ENCODE results near the gene TBC1D9B. TPM values are rescaled to one million over a fixed set of nuclear protein-coding genes. Genes with fewer than 3 reads are reported as not detected.

Gene TBC1D9B
- total and polyA plus RNA-seq, 4 donors, result 32.1 to 120 (median 75.1) TPM

- ATAC-seq (ENCODE audit: low FRiP score) (no peak), DNase-seq (no peak)
- no peaks in the 10 kb centered on the region for H3K4me1 ChIP-seq (ENCODE audit: control insufficient read depth in 1 of 2, insufficient read depth in 2 of 2, low read length in 2 of 2)
- H3K27ac ChIP-seq (ENCODE audit: low read depth in 1 of 2, low read length in 2 of 2), result no peak overlapping the region
- H3K4me3 ChIP-seq (ENCODE audit: low read length in 2 of 2), result no peak overlapping the region
- H3K27me3 ChIP-seq (ENCODE audit: control insufficient read depth in 1 of 2, insufficient read depth in 2 of 2, low read length in 1 of 2), result no peaks in the 10 kb centered on the region
- 98 to 100% methylated on average over 3 of the region's 3 CpGs for WGBS, 2 donors
- no peaks in the 10 kb centered on the region for H3K9me3 ChIP-seq (ENCODE audit: control insufficient read depth, low read length)
- intact Hi-C loops (cut with DNase I), result no loop called here
- H3K36me3 ChIP-seq (ENCODE audit: control insufficient read depth in 1 of 2, insufficient read depth in 2 of 2, low read length in 1 of 2), result peaks cover 0 to 6% of the 10 kb centered on the region in 2 donors
Observed at GRCh38 chr5:179883163-179883562, 24.5 kb downstream of the TBC1D9B start.

DNA sequence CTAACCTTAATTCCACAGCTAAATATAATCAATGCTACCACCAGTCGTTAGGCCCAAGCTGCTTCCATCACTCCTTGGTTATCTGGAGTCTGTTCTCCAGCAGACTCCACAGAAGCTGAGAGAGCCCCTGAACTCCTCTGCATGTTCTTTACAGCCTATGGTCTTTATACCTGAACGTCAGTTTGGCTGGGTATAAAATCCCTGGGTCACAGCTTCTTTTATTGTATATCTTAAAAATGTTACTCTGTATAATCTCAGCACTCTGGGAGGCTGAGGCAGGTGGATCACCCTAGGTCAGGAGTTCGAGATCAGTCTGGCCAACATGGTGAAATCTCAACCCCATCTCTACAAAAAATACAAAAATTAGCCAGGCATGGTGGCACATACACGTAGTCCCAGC lies 25.4 kb downstream of the TBC1D9B start:
- no peaks in the 10 kb centered on the region for H3K4me1 ChIP-seq (ENCODE audit: control insufficient read depth in 1 of 2, insufficient read depth in 2 of 2, low read length in 2 of 2)
- intact Hi-C loops (cut with DNase I), result no loop called here
- 90 to 98% methylated on average over 4 of the region's 4 CpGs for WGBS, 2 donors
- DNase-seq (peak in 1 of 2 donors; percentile 1), ATAC-seq (ENCODE audit: low FRiP score) (no peak)
- no peak overlapping the region for H3K27ac ChIP-seq (ENCODE audit: low read depth in 1 of 2, low read length in 2 of 2)
- peaks cover 0 to 4% of the 10 kb centered on the region in 2 donors for H3K36me3 ChIP-seq (ENCODE audit: control insufficient read depth in 1 of 2, insufficient read depth in 2 of 2, low read length in 1 of 2)
- no peak overlapping the region for H3K4me3 ChIP-seq (ENCODE audit: low read length in 2 of 2)
- no peaks in the 10 kb centered on the region for H3K9me3 ChIP-seq (ENCODE audit: control insufficient read depth, low read length)
- H3K27me3 ChIP-seq (ENCODE audit: control insufficient read depth in 1 of 2, insufficient read depth in 2 of 2, low read length in 1 of 2), result no peaks in the 10 kb centered on the region

DNA sequence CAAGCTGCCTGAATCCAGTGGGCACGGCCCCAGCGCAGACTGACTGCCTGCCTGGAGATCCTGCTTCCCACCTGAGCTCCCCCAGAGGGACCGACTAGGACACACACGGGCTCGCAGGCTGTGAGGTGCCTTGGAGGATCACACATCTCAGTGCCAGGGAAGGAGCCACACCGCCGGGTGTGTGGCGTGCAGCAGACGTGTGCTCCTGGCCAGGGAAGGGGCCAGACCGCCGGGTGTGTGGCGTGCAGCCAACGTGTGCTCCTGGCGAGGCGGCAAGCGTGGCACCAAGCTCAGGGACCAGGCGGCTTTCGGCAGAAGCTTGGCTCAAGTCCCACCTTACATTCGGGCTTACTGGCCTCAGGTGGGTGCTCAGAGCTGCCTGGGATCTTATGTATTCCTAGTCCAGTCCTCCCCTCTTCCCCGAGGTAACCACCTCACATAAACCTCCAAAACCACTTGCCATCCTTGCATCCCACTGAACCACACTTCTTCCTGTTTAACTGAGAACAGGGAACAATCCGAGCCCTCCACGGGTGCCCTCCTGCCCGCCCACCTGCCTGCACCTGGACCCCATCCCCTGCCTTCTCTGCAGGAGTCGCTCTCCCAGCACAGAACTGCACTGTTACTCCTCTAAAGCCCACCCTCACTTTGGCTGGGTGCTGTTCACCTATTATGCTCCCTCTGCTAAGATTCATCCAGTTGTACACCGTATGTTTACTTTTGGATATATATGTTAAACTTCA lies 26.7 kb downstream of the TBC1D9B start:
- Histone ChIP-seq H3K4me1 (ENCODE audit: control insufficient read depth in 1 of 2, insufficient read depth in 2 of 2, low read length in 2 of 2) (no peaks in the 10 kb centered on the region), H3K9me3 (ENCODE audit: control insufficient read depth, low read length) (no peaks in the 10 kb centered on the region), H3K36me3 (ENCODE audit: control insufficient read depth in 1 of 2, insufficient read depth in 2 of 2, low read length in 1 of 2) (peaks cover 0 to 4% of the 10 kb centered on the region in 2 donors), H3K4me3 (ENCODE audit: low read length in 2 of 2) (no peak overlapping the region), H3K27me3 (ENCODE audit: control insufficient read depth in 1 of 2, insufficient read depth in 2 of 2, low read length in 1 of 2) (no peaks in the 10 kb centered on the region), H3K27ac (ENCODE audit: low read depth in 1 of 2, low read length in 2 of 2) (no peak overlapping the region)
- 85 to 86% methylated on average over 25 of the region's 25 CpGs for WGBS, 2 donors
- no peak for ATAC-seq (ENCODE audit: low FRiP score)
- DNase-seq, result peak in 1 of 2 donors; percentile 37
- intact Hi-C loops (cut with DNase I), result no loop called here

GRCh38 chr5:179880066-179880650 lies 27.5 kb downstream of the TBC1D9B start:
- Histone ChIP-seq H3K27ac (ENCODE audit: low read depth in 1 of 2, low read length in 2 of 2) (no peak overlapping the region), H3K36me3 (ENCODE audit: control insufficient read depth in 1 of 2, insufficient read depth in 2 of 2, low read length in 1 of 2) (peaks cover 0 to 4% of the 10 kb centered on the region in 2 donors), H3K27me3 (ENCODE audit: control insufficient read depth in 1 of 2, insufficient read depth in 2 of 2, low read length in 1 of 2) (no peaks in the 10 kb centered on the region), H3K9me3 (ENCODE audit: control insufficient read depth, low read length) (no peaks in the 10 kb centered on the region), H3K4me1 (ENCODE audit: control insufficient read depth in 1 of 2, insufficient read depth in 2 of 2, low read length in 2 of 2) (no peaks in the 10 kb centered on the region), H3K4me3 (ENCODE audit: low read length in 2 of 2) (no peak overlapping the region)
- intact Hi-C loops (cut with DNase I), result no loop called here
- no peak for DNase-seq
- 79 to 82% methylated on average over 12 of the region's 12 CpGs for WGBS, 2 donors
- no peak for ATAC-seq (ENCODE audit: low FRiP score)

DNA sequence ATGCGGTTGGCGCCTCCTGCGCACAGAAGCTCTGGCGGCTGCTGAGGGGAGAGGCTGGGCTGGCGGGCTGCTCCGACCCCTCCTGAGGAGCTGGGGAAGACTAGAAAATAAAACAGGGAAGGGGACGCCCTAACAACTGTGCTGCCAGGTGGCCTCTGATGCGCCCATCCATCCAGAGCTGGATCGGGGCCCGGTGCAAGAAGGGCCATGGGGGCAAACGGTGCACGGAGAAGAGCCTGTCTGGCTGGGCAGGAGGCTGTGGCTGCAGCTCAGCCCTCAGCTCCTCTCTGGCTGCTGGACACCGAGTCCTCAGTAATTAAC lies 28.0 kb downstream of the TBC1D9B start:
- no peak overlapping the region for H3K4me3 ChIP-seq (ENCODE audit: low read length in 2 of 2)
- WGBS, 2 donors, result 90 to 93% methylated on average over 13 of the region's 13 CpGs
- no peak overlapping the region for H3K27ac ChIP-seq (ENCODE audit: low read depth in 1 of 2, low read length in 2 of 2)
- H3K9me3 ChIP-seq (ENCODE audit: control insufficient read depth, low read length), result no peaks in the 10 kb centered on the region
- ATAC-seq (ENCODE audit: low FRiP score), result no peak
- peaks cover 0 to 3% of the 10 kb centered on the region in 2 donors for H3K36me3 ChIP-seq (ENCODE audit: control insufficient read depth in 1 of 2, insufficient read depth in 2 of 2, low read length in 1 of 2)
- no peaks in the 10 kb centered on the region for H3K4me1 ChIP-seq (ENCODE audit: control insufficient read depth in 1 of 2, insufficient read depth in 2 of 2, low read length in 2 of 2)
- H3K27me3 ChIP-seq (ENCODE audit: control insufficient read depth in 1 of 2, insufficient read depth in 2 of 2, low read length in 1 of 2), result no peaks in the 10 kb centered on the region
- intact Hi-C loops (cut with DNase I), result no loop called here
- DNase-seq, result no peak

GRCh38 chr5:179879003-179879689 lies 28.6 kb downstream of the TBC1D9B start:
- H3K36me3 ChIP-seq (ENCODE audit: control insufficient read depth in 1 of 2, insufficient read depth in 2 of 2, low read length in 1 of 2), result peaks cover 0 to 3% of the 10 kb centered on the region in 2 donors
- H3K9me3 ChIP-seq (ENCODE audit: control insufficient read depth, low read length), result no peaks in the 10 kb centered on the region
- no peak overlapping the region for H3K27ac ChIP-seq (ENCODE audit: low read depth in 1 of 2, low read length in 2 of 2)
- no peaks in the 10 kb centered on the region for H3K27me3 ChIP-seq (ENCODE audit: control insufficient read depth in 1 of 2, insufficient read depth in 2 of 2, low read length in 1 of 2)
- intact Hi-C loops (cut with DNase I), result no loop called here
- no peak for ATAC-seq (ENCODE audit: low FRiP score)
- WGBS, 2 donors, result 92 to 93% methylated on average over 31 of the region's 31 CpGs
- no peak overlapping the region for H3K4me3 ChIP-seq (ENCODE audit: low read length in 2 of 2)
- H3K4me1 ChIP-seq (ENCODE audit: control insufficient read depth in 1 of 2, insufficient read depth in 2 of 2, low read length in 2 of 2), result no peaks in the 10 kb centered on the region
- DNase-seq, result no peak

GRCh38 chr5:179878222-179879002 lies 29.3 kb downstream of the TBC1D9B start:
- ATAC-seq (ENCODE audit: low FRiP score) (no peak), DNase-seq (peak in 1 of 2 donors; percentile 77)
- no peak overlapping the region for H3K4me3 ChIP-seq (ENCODE audit: low read length in 2 of 2)
- intact Hi-C loops (cut with DNase I), result no loop called here
- H3K27ac ChIP-seq (ENCODE audit: low read depth in 1 of 2, low read length in 2 of 2), result no peak overlapping the region
- no peaks in the 10 kb centered on the region for H3K4me1 ChIP-seq (ENCODE audit: control insufficient read depth in 1 of 2, insufficient read depth in 2 of 2, low read length in 2 of 2)
- 79 to 80% methylated on average over 22 to 26 of the region's 26 CpGs for WGBS, 2 donors
- H3K9me3 ChIP-seq (ENCODE audit: control insufficient read depth, low read length), result no peaks in the 10 kb centered on the region
- H3K36me3 ChIP-seq (ENCODE audit: control insufficient read depth in 1 of 2, insufficient read depth in 2 of 2, low read length in 1 of 2), result no peaks in the 10 kb centered on the region
- H3K27me3 ChIP-seq (ENCODE audit: control insufficient read depth in 1 of 2, insufficient read depth in 2 of 2, low read length in 1 of 2), result no peaks in the 10 kb centered on the region

GRCh38 chr5:179876610-179876952 lies 31.1 kb downstream of the TBC1D9B start:
- Histone ChIP-seq H3K36me3 (ENCODE audit: control insufficient read depth in 1 of 2, insufficient read depth in 2 of 2, low read length in 1 of 2) (peaks cover 0 to 3% of the 10 kb centered on the region in 2 donors), H3K4me1 (ENCODE audit: control insufficient read depth in 1 of 2, insufficient read depth in 2 of 2, low read length in 2 of 2) (no peaks in the 10 kb centered on the region), H3K4me3 (ENCODE audit: low read length in 2 of 2) (no peak overlapping the region), H3K27ac (ENCODE audit: low read depth in 1 of 2, low read length in 2 of 2) (no peak overlapping the region), H3K9me3 (ENCODE audit: control insufficient read depth, low read length) (no peaks in the 10 kb centered on the region), H3K27me3 (ENCODE audit: control insufficient read depth in 1 of 2, insufficient read depth in 2 of 2, low read length in 1 of 2) (no peaks in the 10 kb centered on the region)
- ATAC-seq (ENCODE audit: low FRiP score) (no peak), DNase-seq (no peak)
- intact Hi-C loops (cut with DNase I), result no loop called here
- 89 to 95% methylated on average over 3 of the region's 3 CpGs for WGBS, 2 donors

Data from aorta (tissue), 5 donors.